GM19099 (cell line): ENCODE measurements around the gene PCSK9.

Experiments
- POLR2A ChIP-seq: IDR thresholded peaks from 3 replicates; pipeline ENCODE4 v1.6.1; 2011; ENCODE audit warnings: low read depth; ENCODE audit not compliant: insufficient read length; ENCODE audit errors: extremely low read depth

The PCSK9 gene

DNA sequence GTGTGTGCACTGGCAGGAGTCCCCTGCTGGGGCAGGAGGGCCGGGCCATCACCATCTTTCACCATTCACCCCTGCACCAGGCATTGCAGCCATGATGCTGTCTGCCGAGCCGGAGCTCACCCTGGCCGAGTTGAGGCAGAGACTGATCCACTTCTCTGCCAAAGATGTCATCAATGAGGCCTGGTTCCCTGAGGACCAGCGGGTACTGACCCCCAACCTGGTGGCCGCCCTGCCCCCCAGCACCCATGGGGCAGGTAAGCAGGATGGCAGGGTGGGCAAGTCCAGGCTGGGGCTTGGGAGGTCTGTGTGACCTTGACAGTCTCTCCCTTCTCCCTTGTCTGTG is 18.6 kb downstream of the PCSK9 start:
- TF ChIP-seq POLR2A, result no peak

DNA sequence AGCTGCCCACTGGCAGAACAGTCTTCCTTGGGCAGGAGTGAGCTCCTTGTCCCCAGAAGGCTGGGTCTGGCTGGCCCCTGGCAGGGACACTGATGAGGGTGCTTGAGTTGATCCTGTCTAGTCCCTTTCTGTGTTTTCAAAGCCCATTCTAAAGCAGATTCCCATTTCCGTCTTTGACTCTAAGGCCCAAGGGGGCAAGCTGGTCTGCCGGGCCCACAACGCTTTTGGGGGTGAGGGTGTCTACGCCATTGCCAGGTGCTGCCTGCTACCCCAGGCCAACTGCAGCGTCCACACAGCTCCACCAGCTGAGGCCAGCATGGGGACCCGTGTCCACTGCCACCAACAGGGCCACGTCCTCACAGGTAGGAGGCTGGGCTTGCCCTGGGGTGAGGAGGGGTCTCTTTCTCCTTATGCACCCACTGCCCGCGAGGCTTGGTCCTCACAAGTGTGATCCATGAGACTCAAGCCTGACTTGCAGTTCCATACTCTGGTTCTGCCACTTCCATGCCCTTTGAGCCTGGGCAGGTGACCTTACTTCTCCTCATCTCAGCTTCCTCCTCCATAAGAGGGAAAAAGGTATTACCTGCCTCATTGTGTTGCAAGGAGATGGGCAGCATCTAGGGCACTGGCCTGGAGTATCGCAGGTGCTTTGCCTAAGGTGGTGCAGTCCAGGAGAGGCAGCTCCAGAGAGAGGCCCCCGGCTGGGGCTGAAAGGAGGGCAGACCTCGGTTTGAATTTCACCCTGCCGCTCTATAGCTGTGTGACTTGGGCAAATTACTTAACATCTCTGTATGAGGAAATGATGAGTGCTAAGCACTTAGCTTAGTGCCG is 20.2 kb downstream of the PCSK9 start:
- TF ChIP-seq POLR2A, result no peak

DNA sequence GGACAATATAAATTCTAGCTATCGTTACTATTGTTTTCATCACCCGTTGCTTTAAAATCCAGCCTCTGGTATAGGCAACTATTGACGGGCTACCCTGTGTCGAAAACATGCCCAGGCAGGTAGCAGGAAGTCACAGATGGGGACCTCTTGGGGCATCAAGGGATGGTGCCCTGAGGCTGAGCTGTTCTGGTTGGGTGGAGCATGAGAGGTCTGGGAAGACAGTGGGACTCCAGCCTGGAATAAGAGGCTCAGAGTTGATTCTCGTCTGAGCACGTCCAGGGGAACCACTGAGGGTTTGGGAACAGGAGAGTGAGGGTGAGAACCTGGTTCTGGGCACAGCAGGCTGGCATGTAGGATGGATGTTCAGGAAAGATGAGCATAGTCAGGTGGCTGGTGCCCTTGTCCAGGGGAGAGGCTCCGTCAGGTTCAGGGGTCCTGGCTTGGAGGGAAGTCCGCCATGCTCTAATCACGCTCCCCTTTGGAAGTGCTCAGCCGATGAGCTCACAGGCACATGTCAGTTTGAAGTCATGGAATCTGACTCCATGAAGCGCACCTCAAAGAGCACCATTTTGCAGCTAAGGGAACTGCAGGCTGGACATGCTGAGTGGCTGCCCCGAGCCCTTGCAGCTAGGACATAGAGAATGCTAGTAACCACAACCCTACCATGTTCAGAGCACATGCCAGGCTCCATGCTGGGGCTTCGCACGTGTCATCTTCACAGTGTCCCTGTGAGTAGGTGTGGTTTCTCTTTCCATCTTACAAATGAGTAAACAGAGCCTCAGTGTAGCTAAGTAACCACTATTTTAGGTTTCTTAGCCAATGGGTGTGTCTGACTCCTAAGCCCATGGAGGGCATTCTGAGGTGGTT is 21.0 kb downstream of the PCSK9 start:
- TF ChIP-seq POLR2A, result no peak

DNA sequence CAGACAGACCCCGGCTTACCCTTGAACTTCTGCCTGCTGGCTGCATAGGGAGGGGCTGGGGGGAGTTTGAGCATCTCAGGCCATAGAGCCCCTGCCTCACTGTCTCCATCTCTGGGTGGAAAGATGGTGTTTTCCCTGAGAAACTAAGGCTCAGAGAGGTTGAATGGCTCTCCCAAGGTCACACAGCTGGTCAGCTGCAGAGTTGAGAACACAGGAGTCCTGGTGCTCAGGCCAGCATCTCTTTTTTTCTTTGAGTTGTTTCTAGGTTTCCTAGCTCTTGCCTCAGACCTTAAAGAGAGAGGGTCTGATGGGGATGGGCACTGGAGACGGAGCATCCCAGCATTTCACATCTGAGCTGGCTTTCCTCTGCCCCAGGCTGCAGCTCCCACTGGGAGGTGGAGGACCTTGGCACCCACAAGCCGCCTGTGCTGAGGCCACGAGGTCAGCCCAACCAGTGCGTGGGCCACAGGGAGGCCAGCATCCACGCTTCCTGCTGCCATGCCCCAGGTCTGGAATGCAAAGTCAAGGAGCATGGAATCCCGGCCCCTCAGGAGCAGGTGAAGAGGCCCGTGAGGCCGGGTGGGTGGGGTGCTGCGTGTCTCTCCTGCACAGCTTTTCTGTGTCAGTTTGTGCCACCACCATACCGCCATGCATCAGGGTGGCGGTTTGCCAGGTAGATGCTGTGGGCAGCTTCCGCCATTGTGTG is 21.8 kb downstream of the PCSK9 start:
- TF ChIP-seq POLR2A, result no peak

DNA sequence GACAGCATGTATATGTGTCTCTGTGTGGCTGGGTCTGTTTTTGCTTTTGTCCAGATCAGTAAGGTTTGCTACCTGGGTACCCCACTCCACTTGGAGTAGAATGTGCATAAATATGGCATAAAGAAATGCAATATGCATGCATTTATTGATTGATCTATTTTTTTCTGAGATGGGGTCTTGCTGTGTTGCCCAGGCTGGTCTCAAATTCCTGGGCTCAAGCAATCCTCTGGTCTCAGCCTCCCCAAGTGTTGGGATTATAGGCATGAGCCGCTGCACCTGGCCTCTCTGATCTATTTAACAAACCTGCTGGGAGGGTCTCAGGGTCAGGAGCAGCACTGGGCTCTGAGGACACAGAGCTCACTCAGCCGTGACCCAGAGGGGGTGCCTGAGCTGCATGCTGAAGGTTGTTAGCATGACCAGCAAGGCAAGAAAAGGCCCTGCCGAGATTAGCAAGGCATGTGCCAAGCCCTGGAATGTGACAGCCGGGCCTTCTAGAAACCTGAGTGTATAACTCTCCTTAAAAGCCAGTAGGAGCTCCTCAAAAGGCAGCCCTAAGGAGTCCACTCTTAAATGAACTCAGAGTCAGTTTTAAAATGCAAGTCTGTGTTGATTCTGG is 22.5 kb downstream of the PCSK9 start:
- no peak for TF ChIP-seq POLR2A

DNA sequence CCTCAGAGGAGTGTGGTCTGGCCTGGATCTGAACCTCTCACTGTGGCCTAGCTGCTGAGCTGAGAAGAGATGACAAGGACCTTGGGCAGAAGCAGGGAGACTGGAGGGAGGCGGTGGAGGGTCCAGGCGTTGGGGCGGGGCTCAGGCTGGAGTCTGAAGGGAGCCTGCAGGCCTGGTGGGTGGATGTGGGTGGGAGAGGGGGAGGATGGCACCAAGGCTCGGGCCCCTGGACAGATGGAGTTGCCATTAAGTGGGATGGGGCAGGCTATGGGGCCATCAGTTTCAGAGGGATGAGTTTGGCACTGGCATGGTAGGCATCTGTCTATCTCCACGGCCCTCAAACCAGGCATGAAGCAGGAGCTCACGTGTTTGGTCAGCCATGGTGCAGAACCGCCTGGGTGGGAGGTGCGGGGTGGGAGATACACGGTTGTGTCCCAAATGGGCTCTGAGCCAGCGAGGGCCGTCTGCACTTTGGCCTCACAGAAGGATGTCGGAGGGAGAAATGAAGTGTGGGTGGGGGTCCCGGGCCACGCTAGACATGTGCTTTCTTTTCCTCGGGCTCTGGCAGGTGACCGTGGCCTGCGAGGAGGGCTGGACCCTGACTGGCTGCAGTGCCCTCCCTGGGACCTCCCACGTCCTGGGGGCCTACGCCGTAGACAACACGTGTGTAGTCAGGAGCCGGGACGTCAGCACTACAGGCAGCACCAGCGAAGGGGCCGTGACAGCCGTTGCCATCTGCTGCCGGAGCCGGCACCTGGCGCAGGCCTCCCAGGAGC is 23.6 kb downstream of the PCSK9 start:
- TF ChIP-seq POLR2A, result no peak

DNA sequence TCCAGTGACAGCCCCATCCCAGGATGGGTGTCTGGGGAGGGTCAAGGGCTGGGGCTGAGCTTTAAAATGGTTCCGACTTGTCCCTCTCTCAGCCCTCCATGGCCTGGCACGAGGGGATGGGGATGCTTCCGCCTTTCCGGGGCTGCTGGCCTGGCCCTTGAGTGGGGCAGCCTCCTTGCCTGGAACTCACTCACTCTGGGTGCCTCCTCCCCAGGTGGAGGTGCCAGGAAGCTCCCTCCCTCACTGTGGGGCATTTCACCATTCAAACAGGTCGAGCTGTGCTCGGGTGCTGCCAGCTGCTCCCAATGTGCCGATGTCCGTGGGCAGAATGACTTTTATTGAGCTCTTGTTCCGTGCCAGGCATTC is 24.2 kb downstream of the PCSK9 start:
- no peak for TF ChIP-seq POLR2A

DNA sequence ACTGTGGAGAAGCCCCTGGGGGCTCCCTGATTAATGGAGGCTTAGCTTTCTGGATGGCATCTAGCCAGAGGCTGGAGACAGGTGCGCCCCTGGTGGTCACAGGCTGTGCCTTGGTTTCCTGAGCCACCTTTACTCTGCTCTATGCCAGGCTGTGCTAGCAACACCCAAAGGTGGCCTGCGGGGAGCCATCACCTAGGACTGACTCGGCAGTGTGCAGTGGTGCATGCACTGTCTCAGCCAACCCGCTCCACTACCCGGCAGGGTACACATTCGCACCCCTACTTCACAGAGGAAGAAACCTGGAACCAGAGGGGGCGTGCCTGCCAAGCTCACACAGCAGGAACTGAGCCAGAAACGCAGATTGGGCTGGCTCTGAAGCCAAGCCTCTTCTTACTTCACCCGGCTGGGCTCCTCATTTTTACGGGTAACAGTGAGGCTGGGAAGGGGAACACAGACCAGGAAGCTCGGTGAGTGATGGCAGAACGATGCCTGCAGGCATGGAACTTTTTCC is 24.8 kb downstream of the PCSK9 start:
- TF ChIP-seq POLR2A, result no peak

DNA sequence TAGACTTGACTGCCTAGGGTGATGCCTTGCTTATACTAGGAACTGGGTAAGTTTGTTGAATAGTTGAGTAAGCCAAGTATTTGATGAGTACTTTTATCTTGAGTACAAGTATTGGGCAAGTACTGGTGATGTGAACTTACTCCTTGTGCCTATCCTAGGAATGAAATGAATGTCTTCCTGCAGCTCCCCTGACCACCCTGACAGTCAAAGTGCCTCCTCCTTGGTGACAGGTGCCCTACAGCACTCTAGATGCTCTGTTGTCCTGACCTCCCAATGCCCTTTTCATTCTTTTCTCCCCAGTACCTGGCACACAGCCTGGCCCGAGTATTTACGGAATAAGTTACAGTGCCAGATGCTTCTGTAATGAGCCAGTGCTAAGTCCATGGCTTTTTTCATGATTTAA is 25.5 kb downstream of the PCSK9 start:
- no peak for TF ChIP-seq POLR2A

DNA sequence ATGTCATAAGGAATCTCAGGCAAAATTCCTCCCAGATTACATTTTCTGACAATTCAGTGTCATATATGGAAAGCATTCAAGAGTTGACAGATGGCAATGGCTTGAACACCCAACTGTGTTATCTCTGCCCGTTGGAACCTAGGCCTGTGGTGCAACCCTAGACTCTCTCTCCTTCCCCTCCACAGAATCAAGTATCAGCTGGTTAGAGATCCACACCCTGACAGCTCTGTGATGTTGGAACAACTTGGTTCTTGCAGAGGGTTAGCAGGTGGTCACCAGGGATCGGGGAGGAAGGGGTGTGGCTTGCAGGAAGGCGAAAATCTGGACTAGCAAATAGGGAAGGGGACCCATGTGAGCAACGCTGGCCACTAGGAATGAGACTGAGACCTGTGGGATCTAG is 26.3 kb downstream of the PCSK9 start:
- TF ChIP-seq POLR2A, result no peak

DNA sequence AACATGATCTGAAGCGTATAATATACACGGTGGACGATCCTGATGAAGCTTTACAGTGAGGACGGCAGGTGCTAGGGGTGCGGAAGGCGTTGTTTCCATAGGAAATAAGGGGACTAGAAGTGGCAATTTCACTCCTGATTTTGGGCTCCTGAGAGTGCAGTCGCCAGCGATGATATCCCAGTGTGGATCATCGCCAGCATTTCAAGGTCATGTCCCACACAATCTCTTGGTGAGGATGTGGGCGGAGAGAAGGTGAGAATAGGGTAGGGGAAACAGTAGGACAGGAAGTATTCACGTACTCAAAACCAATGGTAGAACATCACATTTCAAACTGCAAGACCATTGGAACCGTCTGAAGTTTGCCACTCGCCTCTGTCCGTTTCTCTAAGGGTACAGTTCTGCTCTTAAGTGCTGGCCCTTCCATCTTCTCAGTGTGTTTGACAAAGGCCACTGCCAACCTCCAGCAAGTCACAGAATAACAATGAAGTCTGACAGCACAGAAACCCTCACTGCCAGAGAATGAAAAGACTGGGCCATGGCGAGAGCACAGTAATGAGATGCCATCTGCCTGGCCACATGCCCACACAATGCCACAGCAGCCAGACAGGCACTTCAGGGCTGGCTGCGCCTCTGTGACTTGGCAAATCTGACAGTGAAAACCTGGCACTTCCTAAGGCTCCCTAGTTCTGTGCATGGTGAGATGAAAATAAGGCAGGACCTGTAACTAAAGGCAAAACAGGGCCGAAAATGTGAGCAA is 27.9 kb downstream of the PCSK9 start:
- no peak for TF ChIP-seq POLR2A

DNA sequence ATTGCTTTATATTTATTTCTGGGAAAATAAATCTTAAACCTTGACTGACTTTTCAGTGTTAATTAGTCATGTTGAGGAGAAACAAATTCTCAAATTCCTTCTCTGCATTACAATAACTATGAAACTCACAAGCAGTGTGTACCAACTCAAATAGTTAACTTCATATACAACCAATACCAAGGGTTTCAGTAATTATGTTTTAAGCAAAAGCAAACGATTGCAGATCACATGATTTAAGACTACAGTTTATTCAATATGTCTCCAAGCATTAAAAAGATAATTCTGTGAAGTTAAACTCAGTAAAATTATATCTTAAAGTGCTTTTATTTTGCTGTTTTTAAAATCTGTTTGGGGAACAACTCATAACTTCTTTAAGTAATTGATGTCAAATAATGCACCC is 28.6 kb downstream of the PCSK9 start:
- no peak for TF ChIP-seq POLR2A

DNA sequence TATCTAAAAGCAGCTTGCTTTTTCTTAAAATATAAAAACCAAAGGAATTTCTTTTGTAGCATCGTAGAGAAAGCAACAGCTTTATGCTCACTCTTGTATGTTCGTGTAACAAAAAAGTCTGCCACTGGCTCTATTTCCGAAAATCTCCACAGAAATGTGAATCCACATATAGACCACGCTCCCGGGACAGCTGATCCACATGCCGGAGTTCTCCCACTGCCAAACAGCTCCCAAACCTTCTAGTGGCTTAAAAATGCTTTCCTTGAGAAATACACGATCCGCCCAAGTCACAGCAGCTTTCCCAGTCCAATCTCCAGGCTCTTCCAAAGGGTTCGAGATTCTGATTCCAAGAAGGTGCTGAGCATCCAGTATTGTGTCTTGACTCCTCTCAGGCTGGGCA is 29.3 kb downstream of the PCSK9 start:
- TF ChIP-seq POLR2A, result no peak
